Left renal cortex interstitium (tissue), 4 donors: Measurements from ENCODE around the gene C6orf89. TPM values are rescaled to one million over a fixed set of nuclear protein-coding genes. Genes with fewer than 3 reads are reported as not detected.

Experiments used
- DNase-seq, 4 donors: peaks; one replicate each; pipeline ENCODE4 v3.0.0-alpha.2; 2013; ENCODE audit warnings: low read depth in 4 of 4, low spot score in 2 of 4, missing footprints in 1 of 4
- polyA plus RNA-seq, 4 donors: library from polyadenylated mRNA; unstranded; fragments of 120-200 nt; gene quantifications; one replicate each; pipeline ENCODE4 v1.2.1, GENCODE V29; 2013; ENCODE audit not compliant: insufficient read length in 4 of 4

C6orf89 gene
- polyA plus RNA-seq, 4 donors: 43.0 to 50.6 (median 47.9) TPM

DNA sequence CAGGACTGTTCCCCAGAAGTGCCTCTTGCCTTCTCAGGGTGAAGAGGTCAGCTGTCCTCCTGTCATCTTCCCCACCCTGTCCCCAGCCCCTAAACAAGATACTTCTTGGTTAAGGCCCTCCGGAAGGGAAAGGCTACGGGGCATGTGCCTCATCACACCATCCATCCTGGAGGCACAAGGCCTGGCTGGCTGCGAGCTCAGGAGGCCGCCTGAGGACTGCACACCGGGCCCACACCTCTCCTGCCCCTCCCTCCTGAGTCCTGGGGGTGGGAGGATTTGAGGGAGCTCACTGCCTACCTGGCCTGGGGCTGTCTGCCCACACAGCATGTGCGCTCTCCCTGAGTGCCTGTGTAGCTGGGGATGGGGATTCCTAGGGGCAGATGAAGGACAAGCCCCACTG lies 78.6 kb downstream of the C6orf89 start:
- no peak for DNase-seq

DNA sequence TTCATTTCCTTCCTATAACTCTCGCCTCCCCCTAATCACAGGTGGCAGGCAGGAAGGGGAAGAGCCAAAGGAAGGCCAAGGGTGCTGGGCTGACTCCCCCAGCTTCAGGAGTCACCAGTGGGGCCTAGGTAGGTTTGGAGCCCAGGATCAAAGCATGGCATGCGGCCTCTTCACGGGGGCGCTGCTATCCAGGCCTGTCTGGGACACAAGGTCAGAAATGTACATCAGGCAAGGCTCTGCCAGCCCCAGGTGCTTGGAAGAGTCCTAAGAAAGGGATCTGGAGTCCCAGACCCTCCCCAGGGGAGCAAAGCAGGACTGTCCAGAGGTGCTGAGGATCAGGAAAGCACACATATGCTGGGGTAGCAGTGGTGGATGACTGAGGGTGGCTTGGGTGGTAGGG lies 79.2 kb downstream of the C6orf89 start:
- DNase-seq: no peak

DNA sequence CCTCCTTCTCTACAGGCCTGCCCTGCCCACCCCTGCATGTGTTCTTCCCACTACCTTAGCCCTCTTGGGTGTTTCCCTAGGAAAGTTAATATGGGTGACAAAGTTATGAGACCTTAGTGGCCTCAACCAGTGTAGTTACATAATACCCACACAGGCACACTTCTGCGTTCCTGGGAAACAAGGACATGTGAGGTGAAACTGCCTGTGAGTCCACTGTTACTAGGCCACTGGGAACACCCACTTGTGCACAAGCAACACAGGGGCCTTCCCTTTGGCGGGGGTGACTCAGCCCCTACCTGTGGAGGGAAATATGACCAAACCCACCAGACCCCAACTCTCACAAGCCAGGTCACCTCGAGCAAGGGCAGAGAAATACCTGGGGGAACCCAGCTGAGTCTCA lies 81.5 kb downstream of the C6orf89 start:
- DNase-seq: no peak

DNA sequence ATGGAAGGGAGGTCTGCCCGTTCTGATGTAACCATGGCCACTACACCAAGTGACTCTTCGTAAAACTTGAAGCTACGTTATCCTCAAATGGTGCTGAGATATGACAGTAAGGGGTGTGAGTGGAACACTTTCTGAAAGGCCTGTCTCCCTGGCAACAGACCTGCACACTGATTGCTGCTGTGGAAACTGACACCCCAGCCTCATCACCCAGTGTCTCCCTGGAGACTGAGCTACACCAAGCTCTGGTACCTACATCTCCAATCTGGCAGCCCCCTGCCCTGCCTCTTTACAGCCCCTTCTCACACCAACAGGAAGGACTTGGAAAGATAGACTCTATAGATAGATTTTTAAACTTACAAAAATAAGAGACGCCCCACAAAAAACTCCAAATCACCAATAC lies 82.0 kb downstream of the C6orf89 start:
- DNase-seq: no peak

DNA sequence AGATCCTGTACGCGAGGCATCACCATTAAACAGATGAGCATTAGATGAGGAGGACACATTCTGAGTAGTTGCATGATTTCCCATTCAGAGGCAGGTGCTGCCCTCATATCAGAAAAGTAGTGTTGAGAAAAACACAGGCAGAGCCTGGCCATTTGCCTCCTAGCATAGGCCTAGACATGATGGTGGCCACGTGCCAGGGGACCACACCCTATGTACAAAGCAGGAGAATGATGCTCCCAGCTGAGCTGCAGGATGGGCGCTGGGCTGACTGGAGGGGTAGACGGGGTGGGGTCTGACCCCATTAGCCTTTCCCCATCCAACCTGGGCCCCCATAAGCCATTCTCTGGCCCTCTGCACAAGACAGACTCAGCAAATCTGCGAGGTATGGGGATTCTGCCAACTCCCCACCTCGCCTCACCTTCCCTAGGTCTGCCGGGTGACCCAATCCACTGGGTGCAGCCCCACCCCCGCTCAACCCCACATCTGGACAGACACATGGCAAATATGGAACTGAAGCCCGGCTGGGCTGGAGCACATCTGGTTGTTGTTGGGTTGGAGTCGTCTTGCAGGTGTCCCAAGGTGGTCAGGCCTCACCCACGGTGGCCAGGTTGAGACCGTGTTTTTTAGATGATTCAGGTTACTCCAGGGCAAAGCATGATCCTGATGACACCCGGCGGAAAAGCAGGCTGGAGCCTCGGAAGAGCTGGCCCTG lies 82.7 kb downstream of the C6orf89 start:
- DNase-seq: no peak

DNA sequence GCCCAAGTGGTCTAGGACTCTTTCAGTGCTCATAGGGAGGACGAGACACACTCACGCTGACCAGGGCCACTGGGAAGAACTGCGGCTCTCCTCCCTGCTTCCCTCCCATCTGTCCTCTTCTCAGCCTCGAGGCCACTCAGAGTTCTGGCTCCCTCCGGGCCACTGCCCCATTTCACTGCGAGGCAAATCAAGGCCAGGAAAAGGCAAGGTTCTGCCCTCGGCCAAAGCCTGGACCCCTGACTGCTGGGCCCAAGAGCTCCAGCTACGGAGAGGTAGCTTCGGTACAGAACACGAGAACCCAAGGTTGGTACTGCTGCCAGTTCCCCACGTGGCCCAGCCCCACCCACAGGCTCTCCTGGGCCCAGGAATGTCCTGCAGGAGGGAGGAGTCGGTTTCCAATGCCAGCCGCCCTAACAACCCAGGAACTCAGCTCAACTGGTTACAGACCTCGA lies 83.5 kb downstream of the C6orf89 start:
- no peak for DNase-seq

DNA sequence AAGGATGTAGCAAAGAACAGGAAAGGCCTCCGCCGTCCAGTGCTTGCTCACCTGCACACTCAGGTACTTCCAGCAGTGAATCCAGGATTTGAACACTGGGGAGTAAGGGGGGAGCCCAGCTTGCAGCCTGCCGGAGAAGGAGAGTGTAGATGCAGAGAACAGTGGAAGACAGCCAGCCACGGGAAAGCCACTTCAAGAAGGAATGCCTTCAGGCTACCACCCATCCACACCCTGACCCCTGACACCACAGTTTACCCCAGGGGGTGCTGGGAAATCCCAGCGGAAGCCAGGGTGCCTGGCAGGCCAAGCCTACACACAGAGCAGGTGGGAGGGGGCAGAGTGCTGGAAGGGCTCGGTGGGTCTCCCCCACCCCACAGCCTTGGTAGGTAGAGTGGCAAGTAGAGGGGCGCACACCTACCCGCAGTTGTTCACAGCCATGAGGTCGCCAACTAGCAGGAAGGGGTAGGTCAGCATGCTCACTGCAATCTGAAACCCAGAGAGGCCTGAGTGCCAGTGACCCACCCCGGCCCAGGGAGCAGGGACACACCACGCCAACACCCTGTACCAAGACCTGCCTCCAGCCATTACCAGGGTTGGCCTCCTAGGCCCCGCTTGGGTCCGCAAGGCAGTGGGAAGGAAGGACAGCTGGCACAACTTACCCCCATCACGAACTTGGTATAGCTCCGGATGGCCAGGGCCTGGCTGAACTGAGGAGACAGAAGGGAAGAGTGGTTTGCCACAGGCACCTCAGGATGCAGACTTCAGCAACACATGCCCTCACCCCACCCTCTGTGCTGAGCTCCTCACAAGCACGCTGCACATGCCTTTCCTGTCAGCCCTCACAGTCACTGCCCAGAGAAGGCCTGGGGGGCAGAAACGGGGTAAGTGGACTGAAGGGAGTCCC lies 84.5 kb downstream of the C6orf89 start:
- DNase-seq: no peak

DNA sequence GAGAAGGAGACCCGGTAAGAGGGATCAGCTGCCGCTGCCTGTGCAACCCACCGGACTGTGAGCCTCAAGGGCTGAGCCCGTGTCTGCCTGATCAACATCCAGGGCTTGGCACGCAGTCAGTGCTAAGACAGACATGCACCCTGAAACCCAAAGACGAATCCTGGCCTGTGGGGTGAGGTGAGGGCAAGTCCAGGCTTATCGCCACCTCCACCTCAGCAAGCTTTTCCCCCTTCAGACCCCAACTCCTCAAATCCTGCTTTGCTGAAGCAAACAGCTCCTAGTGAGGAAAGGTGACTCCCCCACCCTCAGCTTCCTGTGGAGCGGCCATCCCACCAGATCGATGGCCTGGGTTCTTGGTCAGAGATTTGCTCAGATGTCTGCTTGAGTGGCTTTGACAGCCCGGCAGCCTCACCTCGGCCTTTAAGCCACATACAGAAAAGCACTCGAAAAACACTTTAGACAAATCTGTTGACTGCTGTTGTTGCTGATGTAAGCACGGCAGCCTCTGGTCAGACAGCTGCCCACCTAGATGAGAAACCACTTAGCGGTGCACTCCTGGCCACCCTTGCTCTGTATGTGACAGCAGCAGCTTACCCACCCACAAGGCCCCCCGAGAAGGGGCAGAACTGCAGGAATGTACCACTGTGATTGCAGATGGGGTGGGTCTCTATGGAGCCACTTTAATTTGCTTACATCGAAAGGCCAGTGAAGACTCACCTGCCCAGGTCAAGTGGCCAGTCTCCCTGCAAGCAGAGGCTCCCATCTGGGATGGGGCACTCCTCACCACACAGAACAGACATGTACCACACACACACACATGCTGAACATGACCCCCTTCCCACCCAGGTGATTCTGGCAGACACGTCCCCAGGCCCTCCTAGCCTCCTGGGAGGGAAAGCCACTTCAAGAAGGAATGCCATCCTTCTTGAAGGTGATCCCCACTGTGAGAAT lies 85.4 kb downstream of the C6orf89 start:
- DNase-seq: no peak

DNA sequence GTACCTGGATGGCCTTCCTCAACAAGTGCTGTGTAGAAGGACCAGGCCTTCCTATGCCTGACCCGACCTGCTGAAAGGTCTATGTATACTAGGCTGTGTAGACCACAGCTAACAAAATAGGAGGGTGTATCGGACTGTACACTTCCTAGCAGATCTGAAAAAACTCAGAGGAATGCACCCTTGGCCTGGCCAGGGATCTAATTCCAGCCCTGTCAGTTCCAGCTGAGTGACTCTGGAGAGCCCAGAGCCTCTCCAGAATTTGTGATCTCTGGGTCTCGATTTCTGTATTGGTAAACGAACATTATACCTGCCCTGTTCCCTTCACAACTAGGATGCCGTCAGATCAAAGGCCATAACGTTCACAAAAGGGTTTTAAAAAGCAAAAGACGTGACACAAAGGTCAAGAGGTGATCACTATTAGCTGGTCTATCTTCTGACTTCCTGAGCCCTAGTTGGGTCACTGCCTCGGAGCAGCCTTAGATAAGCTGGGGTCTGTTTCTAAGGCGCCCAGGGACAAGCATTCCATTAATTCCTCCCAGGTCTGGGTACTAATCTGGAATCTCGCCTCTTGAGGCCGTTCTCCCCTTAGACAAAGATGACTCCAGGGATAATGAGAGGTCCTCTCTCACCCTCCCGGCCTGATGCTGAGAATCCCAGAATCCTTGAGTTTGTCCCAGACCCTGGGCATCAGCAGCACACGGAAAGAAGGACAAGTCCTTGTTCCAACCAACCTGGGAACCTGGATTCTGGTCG lies 86.3 kb downstream of the C6orf89 start:
- no peak for DNase-seq

DNA sequence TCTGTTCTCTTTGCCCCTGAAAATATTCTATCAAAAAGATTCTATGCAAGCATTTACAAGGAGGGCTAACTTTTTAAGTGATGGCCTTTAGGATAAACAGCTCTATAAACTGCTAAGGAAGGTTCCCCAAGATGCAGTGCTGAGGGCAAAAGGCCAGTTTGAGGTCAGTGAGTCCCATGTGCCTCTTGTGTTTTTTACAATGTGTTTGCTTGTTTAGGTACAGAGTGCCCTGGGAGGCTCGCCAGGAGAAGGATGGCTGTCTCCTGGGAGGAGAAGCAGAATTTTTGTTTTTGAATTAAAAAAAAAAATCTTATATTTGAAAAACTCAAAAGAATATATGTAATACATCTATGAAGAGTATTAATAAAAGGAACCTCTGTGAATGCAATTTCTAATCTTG lies 87.4 kb downstream of the C6orf89 start:
- no peak for DNase-seq

DNA sequence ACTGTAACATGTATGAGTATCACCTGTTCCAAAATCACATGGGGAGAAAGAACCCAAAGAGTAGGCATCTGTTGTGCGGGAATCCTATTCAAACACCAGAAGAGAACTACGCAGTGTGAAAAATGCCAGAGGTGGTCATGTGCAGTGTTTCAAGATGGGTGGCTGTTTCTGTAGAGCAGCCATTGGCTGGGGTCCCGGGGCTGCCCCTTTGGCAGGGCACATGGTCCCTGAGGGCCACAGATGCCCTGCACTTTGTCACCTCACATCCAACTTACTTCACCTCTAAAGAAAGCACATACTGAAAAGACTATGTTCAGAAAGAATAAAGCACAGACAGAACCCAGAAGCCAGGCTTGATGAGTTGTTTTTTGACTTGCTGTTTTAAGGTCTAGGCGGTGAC lies 87.9 kb downstream of the C6orf89 start:
- DNase-seq: no peak

DNA sequence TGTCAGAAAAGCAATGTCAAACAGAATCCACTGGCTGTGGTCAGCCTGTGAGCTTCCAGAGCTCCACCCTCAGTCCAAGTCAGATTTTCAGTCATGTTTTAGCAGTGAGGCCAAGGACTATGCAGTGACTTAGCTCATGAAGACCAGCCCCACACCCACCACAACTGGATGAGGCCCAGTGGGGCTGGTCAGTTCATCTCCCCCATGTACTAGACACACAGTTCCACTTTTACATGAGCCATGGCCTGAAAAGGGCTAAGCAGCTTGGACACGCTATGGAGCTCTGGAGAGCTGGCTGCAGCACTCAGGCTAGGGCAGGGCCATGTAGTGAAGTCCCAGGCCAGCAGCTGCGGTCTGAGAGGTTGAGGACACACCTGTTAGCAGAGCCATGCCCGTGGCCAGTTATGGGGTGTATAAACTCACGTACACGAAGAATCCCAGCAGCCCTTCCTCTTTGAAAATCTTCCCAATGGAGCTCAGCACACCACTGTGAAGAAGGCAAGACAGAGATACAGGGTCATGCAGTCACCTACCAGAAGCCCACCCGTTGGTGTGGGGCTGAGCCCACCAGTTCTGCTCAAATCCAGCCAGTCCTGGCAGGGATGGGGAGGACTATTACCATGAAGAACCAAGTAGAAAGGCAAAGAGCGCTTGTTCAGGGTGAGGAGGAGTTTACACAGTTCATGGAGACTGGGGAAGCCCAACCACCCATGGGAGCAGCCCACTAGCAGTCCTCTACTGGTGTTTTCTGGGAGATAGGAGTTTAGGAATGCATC lies 89.7 kb downstream of the C6orf89 start:
- no peak for DNase-seq

DNA sequence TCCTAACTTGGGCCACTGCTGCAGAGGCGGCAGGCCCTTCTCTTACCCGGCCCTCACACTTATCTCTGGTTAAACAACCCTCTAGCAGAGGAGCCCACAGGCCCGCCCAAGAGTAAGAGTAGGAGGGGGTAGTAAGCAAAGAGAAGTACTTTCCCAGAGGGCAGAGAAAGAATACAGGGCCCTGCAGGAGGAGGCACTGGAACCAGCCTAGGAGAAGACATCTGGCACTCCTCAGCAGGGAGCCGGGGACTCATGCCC lies 90.2 kb downstream of the C6orf89 start:
- no peak for DNase-seq

DNA sequence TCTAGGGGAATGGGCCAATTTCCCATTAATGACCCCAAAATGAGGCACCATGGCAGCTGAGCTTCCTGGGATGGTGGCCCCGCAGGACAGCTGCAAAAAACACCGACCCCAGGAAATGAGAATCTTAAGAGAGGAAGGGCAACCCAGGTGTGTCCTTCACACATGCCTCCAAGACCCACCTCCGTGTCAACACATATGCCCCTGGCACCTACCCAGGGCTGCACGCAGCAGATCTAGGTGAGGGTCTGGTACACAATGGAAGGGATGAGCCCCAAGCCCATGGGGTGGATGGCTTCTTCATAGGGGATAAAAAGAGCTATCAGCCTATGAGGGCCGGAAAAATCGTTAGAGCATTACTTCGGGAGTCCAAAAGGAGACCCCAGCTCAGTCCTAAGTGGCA lies 90.8 kb downstream of the C6orf89 start:
- DNase-seq: no peak

DNA sequence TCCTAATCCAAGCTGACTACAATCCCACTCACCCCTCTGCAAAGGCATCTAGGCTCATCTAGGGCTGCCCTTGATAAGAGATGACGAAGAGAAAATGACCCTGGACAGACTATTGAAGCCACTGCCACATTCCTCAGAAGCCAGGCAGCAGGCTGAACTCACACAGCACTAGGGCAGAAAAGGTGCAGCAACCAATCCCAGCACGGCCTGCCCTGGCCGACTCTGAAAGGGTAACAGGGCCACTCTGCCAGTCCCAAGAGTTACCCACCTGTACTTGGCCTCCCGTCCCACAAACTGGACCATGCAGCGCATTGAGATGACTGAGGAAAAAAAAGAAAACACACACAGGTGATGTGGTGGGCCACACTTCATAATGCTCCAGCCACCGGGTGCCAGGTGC lies 91.2 kb downstream of the C6orf89 start:
- no peak for DNase-seq

DNA sequence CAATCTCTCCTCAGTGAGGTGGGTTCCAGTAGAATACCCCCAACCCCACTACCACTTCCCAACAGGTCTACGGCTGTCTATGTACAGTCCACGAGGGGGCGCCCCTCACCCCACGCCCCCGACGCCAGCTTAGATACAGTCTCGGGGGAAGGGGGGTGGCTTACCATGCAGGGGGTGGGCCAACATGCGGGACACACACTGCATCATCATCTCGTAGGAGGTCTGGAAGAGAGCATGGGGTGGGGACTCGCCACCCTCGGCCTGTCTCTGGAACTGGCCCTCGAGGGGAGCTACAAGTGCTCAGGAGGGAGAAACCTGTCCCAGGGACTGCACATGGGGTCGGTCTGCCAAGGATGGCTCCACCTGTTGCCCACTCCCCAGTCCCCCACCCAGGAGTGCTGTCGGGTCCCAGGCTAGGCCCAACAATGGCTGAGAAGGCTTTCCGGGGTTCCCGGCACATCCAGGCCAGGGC lies 91.8 kb downstream of the C6orf89 start:
- DNase-seq: no peak
